ENCODE data around the gene MOB3B. TPM values are rescaled to one million over a fixed set of nuclear protein-coding genes. Genes with fewer than 3 reads are reported as not detected.

MOB3B gene
- polyA plus RNA-seq, 1 of the 3 experiments (the other 2 are of a cell fraction) = 0.90 TPM

DNA sequence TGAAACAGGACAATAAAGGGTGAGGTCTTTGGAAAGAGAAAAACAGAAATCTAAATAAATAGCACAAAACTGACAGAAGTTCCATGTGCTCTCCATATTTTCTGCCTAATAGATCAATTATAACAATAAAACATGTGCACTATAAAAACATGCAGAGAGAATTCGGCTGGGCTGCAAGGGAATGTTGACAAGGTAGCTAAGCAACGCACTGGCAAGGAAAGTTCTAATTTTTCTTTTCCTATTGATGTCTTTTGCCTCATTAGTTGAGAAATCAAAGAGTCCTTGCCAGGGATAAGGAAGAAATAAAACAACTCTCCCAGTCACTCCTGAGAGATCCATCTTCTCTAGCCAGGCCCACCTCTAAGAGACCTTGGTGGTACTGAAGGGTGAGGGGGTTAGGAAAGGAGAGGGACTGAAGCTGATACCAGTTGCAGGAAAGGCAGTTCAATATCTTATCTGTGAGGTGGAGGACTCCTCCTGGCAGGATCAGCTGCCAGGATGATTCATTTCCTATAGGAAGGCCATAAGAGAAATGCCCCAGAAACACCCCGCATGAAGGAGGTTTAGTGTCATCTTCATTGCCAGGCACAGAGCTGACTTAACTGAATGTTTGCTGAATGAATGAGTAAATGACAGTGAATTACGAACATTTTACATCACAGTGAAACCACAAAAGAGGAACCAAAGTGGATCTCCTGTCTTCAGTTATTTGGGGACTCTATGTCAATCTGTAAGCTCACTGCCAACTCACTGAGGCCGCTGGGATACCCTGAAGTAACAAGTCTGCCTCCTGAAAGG, 69.2 kb downstream of the MOB3B start:
- Histone ChIP-seq H3K9me3 (no peaks in the 10 kb centered on the region), H3K27ac (ENCODE audit: low read depth in 2 of 2, low read length in 1 of 2) (peak overlapping the region in 1 of 2 experiments; percentile 61; a peak in 2 of 4 replicates), H3K36me3 (replicated peaks in 1 of 2; ENCODE audit: control insufficient read depth in 1 of 2, insufficient read depth in 2 of 2, low read length in 1 of 2) (no peaks in the 10 kb centered on the region), H3K79me2 (ENCODE audit: insufficient read depth) (no peaks in the 10 kb centered on the region), H3K4me1 (ENCODE audit: control insufficient read depth in 1 of 2, insufficient read depth in 2 of 2, low read depth in 1 of 2, low read length in 1 of 2) (no peaks in the 10 kb centered on the region), H3K9ac (no peak overlapping the region; the same call in 1 of the 2 replicates), H3F3A (replicated peaks; ENCODE audit: insufficient read depth) (peaks cover 16% of the 10 kb centered on the region), H3K4me2 (peak overlapping the region; percentile 14; the same call in 1 of the 2 replicates), H2AFZ (ENCODE audit: low read depth) (no peak overlapping the region), H3K4me3 (ENCODE audit: low read depth in 2 of 2, low read length in 1 of 2) (no peak overlapping the region), H3K9me2 (no peaks in the 10 kb centered on the region), H4K20me1 (ENCODE audit: insufficient read depth) (no peaks in the 10 kb centered on the region), H3K27me3 (ENCODE audit: insufficient read depth) (no peaks in the 10 kb centered on the region)
- TF ChIP-seq RXRA (IDR thresholded peaks at IDR 0.05; ENCODE audit: borderline replicate concordance, low read depth) (peak; percentile 5; the same call in 1 of the 2 replicates), TAF1 (IDR thresholded peaks at IDR 0.05; ENCODE audit: borderline replicate concordance, low read depth, low read length) (no peak), FOSL2 (IDR thresholded peaks at IDR 0.05; ENCODE audit: borderline replicate concordance, low read depth) (peak; percentile 69), NRF1 (IDR thresholded peaks at IDR 0.05; ENCODE audit: low read depth, low read length) (no peak), EP300 (IDR thresholded peaks at IDR 0.05; ENCODE audit: borderline replicate concordance in 1 of 2, low read depth in 1 of 2, low read length in 1 of 2) (peak in 1 of 2 experiments; percentile 63; a peak in 1 of 4 replicates), POLR2AphosphoS5 (IDR thresholded peaks at IDR 0.05; ENCODE audit: low read depth, low read length) (peak; percentile 20; the same call in 1 of the 2 replicates), FOXJ3 (CRISPR knock-in tag; IDR thresholded peaks at IDR 0.05) (no peak), JUND (IDR thresholded peaks at IDR 0.05) (peak; percentile 65), TCF12 (IDR thresholded peaks at IDR 0.05) (peak; percentile 57), TEAD4 (IDR thresholded peaks at IDR 0.05; ENCODE audit: borderline replicate concordance, insufficient read depth) (peak; percentile 31; the same call in 1 of the 2 replicates), NFIC (IDR thresholded peaks at IDR 0.05; ENCODE audit: borderline replicate concordance) (peak; percentile 83)
- TF ChIP-seq, protein P1, sequence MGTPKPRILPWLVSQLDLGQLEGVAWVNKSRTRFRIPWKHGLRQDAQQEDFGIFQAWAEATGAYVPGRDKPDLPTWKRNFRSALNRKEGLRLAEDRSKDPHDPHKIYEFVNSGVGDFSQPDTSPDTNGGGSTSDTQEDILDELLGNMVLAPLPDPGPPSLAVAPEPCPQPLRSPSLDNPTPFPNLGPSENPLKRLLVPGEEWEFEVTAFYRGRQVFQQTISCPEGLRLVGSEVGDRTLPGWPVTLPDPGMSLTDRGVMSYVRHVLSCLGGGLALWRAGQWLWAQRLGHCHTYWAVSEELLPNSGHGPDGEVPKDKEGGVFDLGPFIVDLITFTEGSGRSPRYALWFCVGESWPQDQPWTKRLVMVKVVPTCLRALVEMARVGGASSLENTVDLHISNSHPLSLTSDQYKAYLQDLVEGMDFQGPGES (IDR thresholded peaks at IDR 0.05; ENCODE audit: low read depth, low read length) = no peak
- TF ChIP-seq, protein P2, sequence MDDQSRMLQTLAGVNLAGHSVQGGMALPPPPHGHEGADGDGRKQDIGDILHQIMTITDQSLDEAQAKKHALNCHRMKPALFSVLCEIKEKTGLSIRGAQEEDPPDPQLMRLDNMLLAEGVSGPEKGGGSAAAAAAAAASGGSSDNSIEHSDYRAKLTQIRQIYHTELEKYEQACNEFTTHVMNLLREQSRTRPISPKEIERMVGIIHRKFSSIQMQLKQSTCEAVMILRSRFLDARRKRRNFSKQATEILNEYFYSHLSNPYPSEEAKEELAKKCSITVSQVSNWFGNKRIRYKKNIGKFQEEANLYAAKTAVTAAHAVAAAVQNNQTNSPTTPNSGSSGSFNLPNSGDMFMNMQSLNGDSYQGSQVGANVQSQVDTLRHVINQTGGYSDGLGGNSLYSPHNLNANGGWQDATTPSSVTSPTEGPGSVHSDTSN (IDR thresholded peaks at IDR 0.05) = peak; percentile 68
- CTCF ChIA-PET = interaction anchor here (2.6 kb wide), 1 partner anchor 12 kb away, joined by 10 read pairs; no protein-coding TSS in a partner anchor
- no peak for DNase-seq
- 37% methylated on average over 5 of the region's 5 CpGs for WGBS (ENCODE audit: low lambda C conversion rate)
- POLR2A ChIA-PET = no interaction called here

DNA sequence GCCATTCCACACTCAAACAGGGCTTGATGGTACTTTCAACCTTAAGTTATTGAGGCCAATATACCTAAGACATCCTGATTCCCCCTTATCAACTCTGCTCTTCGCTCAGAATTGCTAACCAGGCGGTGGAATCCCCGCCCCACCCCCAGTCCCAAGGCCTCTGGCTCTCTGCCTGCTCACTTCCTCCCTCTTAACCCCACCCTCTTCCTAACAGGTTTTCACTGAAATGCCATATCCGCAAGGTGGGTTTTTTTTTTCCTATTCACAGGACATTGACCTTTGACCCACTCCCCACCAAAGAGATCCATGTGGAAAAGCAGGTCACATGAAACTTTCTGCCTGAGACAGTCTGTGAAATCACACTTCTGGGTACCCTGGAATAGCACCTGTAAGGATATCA, 72.2 kb downstream of the MOB3B start:
- Histone ChIP-seq H3K4me1 (ENCODE audit: control insufficient read depth in 1 of 2, insufficient read depth in 2 of 2, low read depth in 1 of 2, low read length in 1 of 2) (no peaks in the 10 kb centered on the region), H4K20me1 (ENCODE audit: insufficient read depth) (no peaks in the 10 kb centered on the region), H3K79me2 (ENCODE audit: insufficient read depth) (no peaks in the 10 kb centered on the region), H2AFZ (ENCODE audit: low read depth) (no peak overlapping the region), H3K9ac (no peak overlapping the region), H3K4me2 (no peak overlapping the region), H3K36me3 (replicated peaks in 1 of 2; ENCODE audit: control insufficient read depth in 1 of 2, insufficient read depth in 2 of 2, low read length in 1 of 2) (no peaks in the 10 kb centered on the region), H3K4me3 (ENCODE audit: low read depth in 2 of 2, low read length in 1 of 2) (no peak overlapping the region), H3K27ac (ENCODE audit: low read depth in 2 of 2, low read length in 1 of 2) (no peak overlapping the region), H3K27me3 (ENCODE audit: insufficient read depth) (no peaks in the 10 kb centered on the region), H3K9me2 (no peaks in the 10 kb centered on the region), H3K9me3 (no peaks in the 10 kb centered on the region), H3F3A (replicated peaks; ENCODE audit: insufficient read depth) (peaks cover 16% of the 10 kb centered on the region)
- 91% methylated on average over 4 of the region's 4 CpGs for WGBS (ENCODE audit: low lambda C conversion rate)
- ChIA-PET CTCF (interaction anchor here (0.5 kb wide), 1 partner anchor 90 kb away, joined by 3 read pairs; no protein-coding TSS in a partner anchor), POLR2A (no interaction called here)
- no peak for DNase-seq
- TF ChIP-seq, protein P3, sequence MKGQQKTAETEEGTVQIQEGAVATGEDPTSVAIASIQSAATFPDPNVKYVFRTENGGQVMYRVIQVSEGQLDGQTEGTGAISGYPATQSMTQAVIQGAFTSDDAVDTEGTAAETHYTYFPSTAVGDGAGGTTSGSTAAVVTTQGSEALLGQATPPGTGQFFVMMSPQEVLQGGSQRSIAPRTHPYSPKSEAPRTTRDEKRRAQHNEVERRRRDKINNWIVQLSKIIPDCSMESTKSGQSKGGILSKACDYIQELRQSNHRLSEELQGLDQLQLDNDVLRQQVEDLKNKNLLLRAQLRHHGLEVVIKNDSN (IDR thresholded peaks at IDR 0.05; ENCODE audit: borderline replicate concordance, low read depth) = no peak
- TF ChIP-seq POLR2AphosphoS5 (IDR thresholded peaks at IDR 0.05; ENCODE audit: low read depth, low read length) (no peak), ELF1 (IDR thresholded peaks at IDR 0.05) (no peak), JUND (IDR thresholded peaks at IDR 0.05) (no peak)
- TF ChIP-seq, protein P4, sequence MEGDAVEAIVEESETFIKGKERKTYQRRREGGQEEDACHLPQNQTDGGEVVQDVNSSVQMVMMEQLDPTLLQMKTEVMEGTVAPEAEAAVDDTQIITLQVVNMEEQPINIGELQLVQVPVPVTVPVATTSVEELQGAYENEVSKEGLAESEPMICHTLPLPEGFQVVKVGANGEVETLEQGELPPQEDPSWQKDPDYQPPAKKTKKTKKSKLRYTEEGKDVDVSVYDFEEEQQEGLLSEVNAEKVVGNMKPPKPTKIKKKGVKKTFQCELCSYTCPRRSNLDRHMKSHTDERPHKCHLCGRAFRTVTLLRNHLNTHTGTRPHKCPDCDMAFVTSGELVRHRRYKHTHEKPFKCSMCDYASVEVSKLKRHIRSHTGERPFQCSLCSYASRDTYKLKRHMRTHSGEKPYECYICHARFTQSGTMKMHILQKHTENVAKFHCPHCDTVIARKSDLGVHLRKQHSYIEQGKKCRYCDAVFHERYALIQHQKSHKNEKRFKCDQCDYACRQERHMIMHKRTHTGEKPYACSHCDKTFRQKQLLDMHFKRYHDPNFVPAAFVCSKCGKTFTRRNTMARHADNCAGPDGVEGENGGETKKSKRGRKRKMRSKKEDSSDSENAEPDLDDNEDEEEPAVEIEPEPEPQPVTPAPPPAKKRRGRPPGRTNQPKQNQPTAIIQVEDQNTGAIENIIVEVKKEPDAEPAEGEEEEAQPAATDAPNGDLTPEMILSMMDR (IDR thresholded peaks at IDR 0.05) = no peak
- TF ChIP-seq, protein P5, sequence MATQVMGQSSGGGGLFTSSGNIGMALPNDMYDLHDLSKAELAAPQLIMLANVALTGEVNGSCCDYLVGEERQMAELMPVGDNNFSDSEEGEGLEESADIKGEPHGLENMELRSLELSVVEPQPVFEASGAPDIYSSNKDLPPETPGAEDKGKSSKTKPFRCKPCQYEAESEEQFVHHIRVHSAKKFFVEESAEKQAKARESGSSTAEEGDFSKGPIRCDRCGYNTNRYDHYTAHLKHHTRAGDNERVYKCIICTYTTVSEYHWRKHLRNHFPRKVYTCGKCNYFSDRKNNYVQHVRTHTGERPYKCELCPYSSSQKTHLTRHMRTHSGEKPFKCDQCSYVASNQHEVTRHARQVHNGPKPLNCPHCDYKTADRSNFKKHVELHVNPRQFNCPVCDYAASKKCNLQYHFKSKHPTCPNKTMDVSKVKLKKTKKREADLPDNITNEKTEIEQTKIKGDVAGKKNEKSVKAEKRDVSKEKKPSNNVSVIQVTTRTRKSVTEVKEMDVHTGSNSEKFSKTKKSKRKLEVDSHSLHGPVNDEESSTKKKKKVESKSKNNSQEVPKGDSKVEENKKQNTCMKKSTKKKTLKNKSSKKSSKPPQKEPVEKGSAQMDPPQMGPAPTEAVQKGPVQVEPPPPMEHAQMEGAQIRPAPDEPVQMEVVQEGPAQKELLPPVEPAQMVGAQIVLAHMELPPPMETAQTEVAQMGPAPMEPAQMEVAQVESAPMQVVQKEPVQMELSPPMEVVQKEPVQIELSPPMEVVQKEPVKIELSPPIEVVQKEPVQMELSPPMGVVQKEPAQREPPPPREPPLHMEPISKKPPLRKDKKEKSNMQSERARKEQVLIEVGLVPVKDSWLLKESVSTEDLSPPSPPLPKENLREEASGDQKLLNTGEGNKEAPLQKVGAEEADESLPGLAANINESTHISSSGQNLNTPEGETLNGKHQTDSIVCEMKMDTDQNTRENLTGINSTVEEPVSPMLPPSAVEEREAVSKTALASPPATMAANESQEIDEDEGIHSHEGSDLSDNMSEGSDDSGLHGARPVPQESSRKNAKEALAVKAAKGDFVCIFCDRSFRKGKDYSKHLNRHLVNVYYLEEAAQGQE (IDR thresholded peaks at IDR 0.05; ENCODE audit: low read depth, low read length) = no peak
